Small intestine (tissue), 7 donors: Measurements from ENCODE around the gene PCNX2. TPM values are rescaled to one million over a fixed set of nuclear protein-coding genes. Genes with fewer than 3 reads are reported as not detected.
"Not testable (repeated sequence)": the region's sequence is repeated elsewhere in the genome, so short reads cannot be mapped to it uniquely, and the experiment has no call there.

Experiments
- DNase-seq, 2 donors: peaks; one replicate each; pipeline versions ENCODE4 v3.0.0 to v3.0.0-alpha.2; 2013
- FAIRE-seq: peaks from 2 replicates; lab custom pipeline; 2012; peaks lifted over from hg19 to GRCh38; lab: Jason Lieb, UNC
- H3K27ac ChIP-seq, 3 donors: one replicate each; pipeline ENCODE4 v1.5.1; 2013; ENCODE audit warnings: low read length in 2 of 3, mild to moderate bottlenecking in 2 of 3, control low read depth in 1 of 3, inconsistent platforms in 1 of 3, low read depth in 1 of 3, moderate library complexity in 1 of 3
- H3K27me3 ChIP-seq, 3 donors: one replicate each; pipeline ENCODE4 v1.6.1; 2013; ENCODE audit warnings: low read length in 3 of 3, inconsistent platforms in 1 of 3; ENCODE audit not compliant: control insufficient read depth in 3 of 3, insufficient read depth in 3 of 3
- H3K36me3 ChIP-seq, 3 donors: one replicate each; pipeline ENCODE4 v1.6.1; 2013; ENCODE audit warnings: low read length in 3 of 3, inconsistent platforms in 1 of 3, low read depth in 1 of 3, mild to moderate bottlenecking in 1 of 3, moderate library complexity in 1 of 3; ENCODE audit not compliant: control insufficient read depth in 3 of 3, insufficient read depth in 2 of 3
- H3K4me1 ChIP-seq, 3 donors: one replicate each; pipeline ENCODE4 v1.6.1; 2013; ENCODE audit warnings: low read length in 2 of 3, inconsistent platforms in 1 of 3, low read depth in 1 of 3, mild to moderate bottlenecking in 1 of 3, moderate library complexity in 1 of 3; ENCODE audit not compliant: control insufficient read depth in 3 of 3, insufficient read depth in 2 of 3
- H3K4me3 ChIP-seq, 3 donors: one replicate each; pipeline ENCODE4 v1.5.1; 2013; ENCODE audit warnings: low read length in 3 of 3, control low read depth in 1 of 3, inconsistent platforms in 1 of 3, low read depth in 1 of 3, mild to moderate bottlenecking in 1 of 3, moderate library complexity in 1 of 3
- H3K9me3 ChIP-seq, 2 donors: one replicate each; pipeline ENCODE4 v1.6.1; 2013; ENCODE audit warnings: low read depth in 1 of 2, low read length in 1 of 2; ENCODE audit not compliant: control insufficient read depth in 2 of 2, insufficient read depth in 1 of 2
- WGBS, 3 donors: extraction: QIAGEN DNeasy Blood & Tissue Kit; methylation state at CpG; one replicate each; pipeline ENCODE4 v1.1.7; 2013; 5-methylcytosine and 5-hydroxymethylcytosine counted together
- polyA plus RNA-seq, 4 donors: library from polyadenylated mRNA; stranded (reverse) in 3 of 4; unstranded in 1 of 4; fragments of 200-250 nt in 3 of 4; fragments of 120-200 nt in 1 of 4; gene quantifications; one replicate each; pipeline versions ENCODE4 v1.2.1 to v1.2.3, GENCODE V29; 2013
- donor health status: healthy with polysubstance abuse.
- donor health status: control.
- donor health status: control.
- donor health status: Bipolar disorder and iron deficiency.
- donor health status: healthy.

Gene PCNX2
- polyA plus RNA-seq, 4 donors, result 1.3 to 18.1 (median 5.1) TPM

DNA sequence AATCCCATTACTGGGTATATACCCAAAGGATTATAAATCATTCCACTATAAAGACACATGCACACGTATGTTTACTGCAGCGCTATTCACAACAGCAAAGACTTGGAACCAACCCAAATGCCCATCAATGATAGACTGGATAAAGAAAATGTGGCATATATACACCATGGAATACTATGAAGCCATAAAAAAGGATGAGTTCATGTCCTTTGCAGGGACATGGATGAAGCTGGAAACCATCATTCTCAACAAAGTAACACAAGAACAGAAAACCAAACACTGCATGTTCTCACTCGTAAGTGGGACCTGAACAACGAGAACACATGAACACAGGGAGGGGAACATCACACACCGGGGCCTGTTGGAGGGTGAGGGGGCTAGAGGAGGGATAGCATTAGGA is 291.9 kb downstream of the PCNX2 start:
- H3K27me3 ChIP-seq, H3K4me1 ChIP-seq, H3K27ac ChIP-seq, DNase-seq, FAIRE-seq, H3K9me3 ChIP-seq, H3K4me3 ChIP-seq: not testable (repeated sequence)
- peaks cover 0 to 16% (median 0%) of the 10 kb centered on the region in 3 donors for H3K36me3 ChIP-seq
- 95 to 97% (median 95%) methylated on average over 5 of the region's 5 CpGs for WGBS, 3 donors

DNA sequence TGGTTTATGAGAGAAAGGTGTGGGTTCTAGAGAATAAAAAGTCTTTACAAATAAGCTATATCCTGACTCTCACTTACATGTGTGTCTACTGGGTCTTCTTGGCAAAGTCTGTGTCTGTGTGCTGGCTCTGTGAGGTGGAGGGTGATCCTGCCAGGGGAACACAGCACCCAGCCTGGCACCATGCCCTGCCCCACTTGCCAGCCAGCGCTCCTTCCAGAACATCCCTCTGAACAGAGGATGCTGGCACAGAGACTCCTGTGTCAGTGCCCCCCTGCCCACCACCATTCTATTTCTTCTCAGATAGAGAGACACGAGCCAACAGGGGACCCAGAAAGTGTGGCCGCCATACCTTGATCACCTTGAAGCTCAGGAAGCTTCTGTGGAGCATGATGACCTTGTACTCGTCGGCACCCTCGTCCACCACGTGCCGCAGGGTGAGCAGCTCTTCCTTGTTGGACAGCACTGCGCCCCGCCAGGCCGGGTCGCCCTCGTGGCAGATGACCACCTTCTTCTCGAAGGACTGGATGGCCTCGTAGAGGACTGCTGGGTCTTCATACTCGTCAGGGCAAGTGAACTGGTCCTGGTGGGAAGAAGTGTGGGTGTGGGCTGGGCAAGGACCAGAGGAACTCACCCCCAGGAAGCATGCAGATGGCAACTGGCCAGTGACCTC is 295.4 kb downstream of the PCNX2 start:
- DNase-seq, result no peak

DNA sequence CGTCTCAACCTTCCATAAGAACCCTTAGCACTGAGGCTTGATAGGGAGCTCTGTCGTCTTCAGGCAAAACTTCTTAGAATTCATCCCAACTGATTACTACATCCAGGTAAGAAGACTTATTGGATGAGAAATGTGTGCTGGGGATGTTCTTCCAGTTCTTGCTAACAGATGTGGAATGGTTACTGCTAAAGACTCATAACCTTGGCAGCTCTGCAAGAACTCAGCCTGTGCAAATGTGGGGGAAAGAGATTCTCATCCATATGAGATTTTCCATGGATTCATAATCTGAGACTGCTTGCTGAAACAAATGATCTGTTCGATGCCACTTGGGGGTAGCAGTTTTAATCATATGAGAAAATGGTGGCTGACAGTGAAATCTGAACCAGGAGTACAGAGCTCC is 296.9 kb downstream of the PCNX2 start:
- Histone ChIP-seq H3K4me3 (no peak overlapping the region), H3K36me3 (peaks cover 0 to 20% (median 5%) of the 10 kb centered on the region in 3 donors), H3K9me3 (peaks cover 0 to 5% of the 10 kb centered on the region in 2 donors), H3K27ac (no peak overlapping the region), H3K4me1 (no peaks in the 10 kb centered on the region), H3K27me3 (no peaks in the 10 kb centered on the region)
- DNase-seq (no peak), FAIRE-seq (no peak)
- 82 to 95% (median 83%) methylated on average over 3 of the region's 3 CpGs for WGBS, 3 donors

More for the DNA sequence above, 295.4 kb downstream of the PCNX2 start:
- no peak for FAIRE-seq
- no peak overlapping the region for H3K27ac ChIP-seq
- H3K4me1 ChIP-seq, result no peaks in the 10 kb centered on the region
- no peak overlapping the region for H3K4me3 ChIP-seq
- H3K9me3 ChIP-seq, result no peaks in the 10 kb centered on the region
- 95 to 96% (median 96%) methylated on average over 16 of the region's 16 CpGs for WGBS, 3 donors
- no peaks in the 10 kb centered on the region for H3K27me3 ChIP-seq
- peaks cover 0 to 22% (median 5%) of the 10 kb centered on the region in 3 donors for H3K36me3 ChIP-seq

DNA sequence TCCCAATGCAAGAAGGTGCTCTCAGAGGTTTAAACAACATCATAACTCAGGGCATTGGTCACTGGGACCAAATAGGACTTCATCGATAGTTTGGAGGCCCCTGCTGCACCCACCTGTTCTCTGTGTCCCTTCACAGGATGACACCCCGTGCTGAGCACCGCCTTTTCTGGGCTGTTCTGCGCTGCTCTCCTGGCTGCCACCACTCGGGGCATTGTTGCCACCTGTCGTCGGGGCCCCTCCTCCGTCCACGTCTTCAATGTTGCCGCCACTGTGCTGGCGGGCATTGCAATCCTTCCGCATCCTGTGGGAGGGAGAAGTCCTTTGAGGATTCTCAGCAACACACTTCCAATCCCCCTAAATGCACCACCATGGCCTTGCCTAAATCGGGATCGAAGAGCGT is 297.4 kb downstream of the PCNX2 start:
- Histone ChIP-seq H3K36me3 (peaks cover 0 to 20% (median 5%) of the 10 kb centered on the region in 3 donors), H3K27ac (no peak overlapping the region), H3K4me1 (no peaks in the 10 kb centered on the region), H3K4me3 (no peak overlapping the region), H3K27me3 (no peaks in the 10 kb centered on the region), H3K9me3 (peaks cover 0 to 10% of the 10 kb centered on the region in 2 donors)
- DNase-seq (no peak), FAIRE-seq (no peak)
- WGBS, 3 donors, result 96 to 98% (median 98%) methylated on average over 15 of the region's 15 CpGs

DNA sequence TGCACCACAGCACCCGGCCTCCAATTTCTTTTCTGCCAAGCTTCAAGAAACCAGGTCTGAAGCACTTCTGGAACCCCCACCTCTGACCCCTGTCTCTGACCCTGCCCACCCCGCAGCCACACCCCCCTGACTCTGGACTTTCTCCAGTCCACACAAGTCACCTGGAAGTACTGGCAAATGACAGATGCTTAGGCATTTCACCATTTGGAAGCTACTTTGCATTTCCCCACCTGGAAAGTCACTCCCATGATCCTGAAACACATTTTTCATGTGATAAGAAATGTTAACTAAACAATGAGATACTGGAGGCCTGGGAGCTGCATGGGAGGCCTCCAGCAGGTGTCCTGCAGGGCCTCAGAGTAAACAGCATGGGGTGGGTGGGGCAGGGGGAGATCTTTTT is 299.4 kb downstream of the PCNX2 start:
- WGBS, 3 donors, result 79 to 86% (median 85%) methylated on average over 2 of the region's 2 CpGs
- peak; percentile 8 to 18 for DNase-seq
- no peak for FAIRE-seq
- Histone ChIP-seq H3K36me3 (peaks cover 0 to 27% (median 5%) of the 10 kb centered on the region in 3 donors), H3K27me3 (no peaks in the 10 kb centered on the region), H3K4me1 (no peaks in the 10 kb centered on the region), H3K27ac (no peak overlapping the region), H3K9me3 (peaks cover 0 to 13% of the 10 kb centered on the region in 2 donors), H3K4me3 (no peak overlapping the region)

DNA sequence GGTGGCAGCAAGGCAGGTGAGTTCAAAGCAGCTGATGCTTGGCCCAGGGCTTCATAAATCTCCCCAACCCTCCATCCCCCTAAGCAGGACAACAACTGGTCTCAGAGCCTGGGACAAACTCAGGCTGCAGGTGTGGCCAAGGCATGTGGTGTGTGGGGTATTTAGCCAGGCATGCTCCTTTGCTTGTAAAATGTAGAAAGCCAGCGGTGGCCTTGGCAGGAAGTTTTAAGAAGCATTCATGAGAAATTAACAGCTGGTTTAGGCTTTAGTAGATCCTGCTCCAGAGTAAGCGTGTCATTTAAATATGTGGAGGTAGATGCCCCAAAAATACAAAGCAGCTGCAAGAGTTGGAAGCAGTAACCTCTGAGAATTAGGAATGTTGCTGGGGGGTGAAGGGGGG is 300.3 kb downstream of the PCNX2 start:
- Histone ChIP-seq H3K9me3 (peaks cover 0 to 13% of the 10 kb centered on the region in 2 donors), H3K4me3 (no peak overlapping the region), H3K27me3 (no peaks in the 10 kb centered on the region), H3K4me1 (no peaks in the 10 kb centered on the region), H3K27ac (no peak overlapping the region), H3K36me3 (peaks cover 0 to 27% (median 5%) of the 10 kb centered on the region in 3 donors)
- FAIRE-seq (no peak), DNase-seq (no peak)
- 91 to 96% (median 96%) methylated on average over 2 of the region's 2 CpGs for WGBS, 3 donors

DNA sequence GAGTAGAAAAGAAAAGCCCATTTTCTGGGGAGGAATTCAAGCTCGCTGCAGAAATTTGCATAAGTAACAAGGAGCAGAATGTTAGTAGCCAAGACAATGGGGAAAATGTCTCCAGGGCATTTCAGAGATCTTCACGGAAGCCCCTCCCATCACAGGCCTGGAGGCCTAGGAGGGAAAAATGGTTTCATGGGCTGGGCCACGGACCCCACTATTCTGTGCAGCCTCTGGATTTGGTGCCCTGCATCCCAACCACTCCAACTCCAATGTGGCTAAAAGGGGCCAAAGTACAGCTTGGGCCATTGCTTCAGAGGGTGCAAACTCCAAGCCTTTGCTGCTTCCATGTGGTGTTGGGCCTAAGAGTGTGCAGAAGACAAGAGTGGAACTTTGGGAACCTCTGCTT is 302.0 kb downstream of the PCNX2 start:
- 93 to 98% (median 95%) methylated on average over 3 of the region's 3 CpGs for WGBS, 3 donors
- no peak overlapping the region for H3K27ac ChIP-seq
- no peaks in the 10 kb centered on the region for H3K27me3 ChIP-seq
- no peaks in the 10 kb centered on the region for H3K4me1 ChIP-seq
- no peak overlapping the region for H3K4me3 ChIP-seq
- no peak for FAIRE-seq
- peaks cover 0 to 13% of the 10 kb centered on the region in 2 donors for H3K9me3 ChIP-seq
- H3K36me3 ChIP-seq, result peaks cover 0 to 21% (median 5%) of the 10 kb centered on the region in 3 donors
- DNase-seq, result no peak

DNA sequence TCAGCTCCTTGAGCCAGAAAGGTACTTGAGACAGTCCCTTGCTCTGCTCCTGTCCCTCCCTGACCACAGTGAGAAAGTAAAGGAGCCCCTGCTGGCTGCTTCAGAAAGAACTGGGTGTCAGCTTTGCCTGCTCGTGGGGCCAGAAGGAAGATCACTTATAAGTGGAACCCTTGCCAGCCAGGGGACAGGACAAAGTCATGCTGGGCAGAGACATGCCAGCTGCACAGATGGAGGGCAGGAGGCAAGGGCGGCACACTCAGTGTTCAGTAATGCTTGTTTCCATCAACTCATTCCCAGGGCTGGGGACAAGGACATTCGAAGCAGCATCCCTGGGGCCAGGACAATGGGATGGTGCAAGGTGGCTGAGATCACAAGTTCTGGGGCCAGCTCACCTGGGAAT is 303.3 kb downstream of the PCNX2 start:
- FAIRE-seq (no peak), DNase-seq (no peak)
- Histone ChIP-seq H3K9me3 (peaks cover 0 to 13% of the 10 kb centered on the region in 2 donors), H3K27me3 (no peaks in the 10 kb centered on the region), H3K36me3 (peaks cover 0 to 12% (median 2%) of the 10 kb centered on the region in 3 donors), H3K27ac (no peak overlapping the region), H3K4me1 (no peaks in the 10 kb centered on the region), H3K4me3 (no peak overlapping the region)
- WGBS, 3 donors, result 87 to 90% (median 88%) methylated on average over 3 of the region's 3 CpGs
